CD14-positive monocyte (primary cell): Measurements from ENCODE around the gene ACVR1. TPM values are rescaled to one million over a fixed set of nuclear protein-coding genes. Genes with fewer than 3 reads are reported as not detected.

Source experiments
- DNase-seq, 3 donors: peaks; one replicate each; pipeline ENCODE4 v3.0.0-alpha.2; 2011 to 2022
- H2AFZ ChIP-seq: 2 replicates; pipeline ENCODE4 v1.6.0; 2012; ENCODE audit warnings: mild to moderate bottlenecking, low read depth, low read length, inconsistent platforms; ENCODE audit not compliant: insufficient read depth, poor library complexity, severe bottlenecking
- H3K27ac ChIP-seq, 2 donors: 1 replicate in 1 of 2; 2 replicates in 1 of 2; pipeline ENCODE4 v1.5.1; 2012 to 2013; ENCODE audit warnings: low read length in 2 of 2, control low read depth in 1 of 2, inconsistent platforms in 1 of 2, low read depth in 1 of 2, mild to moderate bottlenecking in 1 of 2
- H3K27me3 ChIP-seq, 2 donors: one replicate each; pipeline versions ENCODE4 v1.6.0 to v1.6.1; 2011 to 2013; ENCODE audit warnings: low read length in 2 of 2; ENCODE audit not compliant: control insufficient read depth in 2 of 2, insufficient read depth in 2 of 2
- H3K36me3 ChIP-seq, 2 donors: replicated peaks in 1 of 2; 1 replicate in 1 of 2; 2 replicates in 1 of 2; pipeline versions ENCODE4 v1.5.1 to v1.6.1; 2012 to 2013; ENCODE audit warnings: low read length in 2 of 2, control low read depth in 1 of 2, inconsistent platforms in 1 of 2, mild to moderate bottlenecking in 1 of 2; ENCODE audit not compliant: insufficient read depth in 2 of 2, control insufficient read depth in 1 of 2
- H3K4me1 ChIP-seq, 2 donors: 1 replicate in 1 of 2; 2 replicates in 1 of 2; pipeline versions ENCODE4 v1.5.1 to v1.6.1; 2012 to 2013; ENCODE audit warnings: low read length in 2 of 2, control low read depth in 1 of 2, inconsistent platforms in 1 of 2, mild to moderate bottlenecking in 1 of 2, moderate library complexity in 1 of 2; ENCODE audit not compliant: insufficient read depth in 2 of 2, control insufficient read depth in 1 of 2
- H3K4me2 ChIP-seq: replicated peaks from 2 replicates; pipeline ENCODE3; 2012; ENCODE audit warnings: low read length, moderate library complexity, mild to moderate bottlenecking; ENCODE audit not compliant: poor library complexity, severe bottlenecking; ENCODE audit errors: extremely low read depth
- H3K4me3 ChIP-seq, 3 experiments: fragments of 200-600 bp in 1 of 3; sonication (generic) in 1 of 3; replicated peaks in 1 of 3; 1 replicate in 2 of 3; 2 replicates in 1 of 3; pipeline ENCODE4 v1.5.1; 2011 to 2013; ENCODE audit warnings: low read length in 3 of 3, mild to moderate bottlenecking in 3 of 3, control low read depth in 2 of 3, low read depth in 2 of 3, inconsistent platforms in 1 of 3, moderate library complexity in 1 of 3
- H3K79me2 ChIP-seq: 2 replicates; pipeline ENCODE4 v1.6.0; 2012; ENCODE audit warnings: mild to moderate bottlenecking, control low read depth, inconsistent platforms, low read length, moderate library complexity; ENCODE audit not compliant: insufficient read depth
- H3K9ac ChIP-seq: 2 replicates; pipeline ENCODE4 v1.6.0; 2017; ENCODE audit warnings: low read length, mild to moderate bottlenecking; ENCODE audit not compliant: insufficient read depth, poor library complexity, severe bottlenecking
- H3K9me3 ChIP-seq, 2 donors: replicated peaks in 1 of 2; 1 replicate in 1 of 2; 2 replicates in 1 of 2; pipeline versions ENCODE4 v1.5.1 to v1.6.1; 2012 to 2013; ENCODE audit warnings: low read length in 2 of 2, control low read depth in 1 of 2; ENCODE audit not compliant: control insufficient read depth in 1 of 2, insufficient read depth in 1 of 2
- H4K20me1 ChIP-seq: 2 replicates; pipeline ENCODE4 v1.6.0; 2012; ENCODE audit warnings: mild to moderate bottlenecking, low read length, control low read depth, moderate library complexity; ENCODE audit not compliant: insufficient read depth
- H3K27ac Mint-ChIP-seq, 7 donors: one replicate each; pipeline ENCODE4 v1.8.0; 2020; ENCODE audit warnings: mild to moderate bottlenecking in 7 of 7, mixed read lengths in 7 of 7, moderate library complexity in 6 of 7, inconsistent platforms in 2 of 7
- H3K27me3 Mint-ChIP-seq, 3 donors: one replicate each; pipeline ENCODE4 v1.8.0; 2021 to 2022; ENCODE audit warnings: low read depth in 3 of 3, mild to moderate bottlenecking in 3 of 3, mixed read lengths in 3 of 3, moderate library complexity in 3 of 3, inconsistent platforms in 1 of 3
- H3K36me3 Mint-ChIP-seq, 2 donors: one replicate each; pipeline ENCODE4 v1.8.0; 2020; ENCODE audit warnings: mixed read lengths in 2 of 2, inconsistent platforms in 1 of 2, mild to moderate bottlenecking in 1 of 2
- H3K4me1 Mint-ChIP-seq: one replicate; pipeline ENCODE4 v1.8.0; 2020; ENCODE audit warnings: mild to moderate bottlenecking, mixed read lengths
- H3K4me3 Mint-ChIP-seq, 2 donors: one replicate each; pipeline ENCODE4 v1.8.0; 2020; ENCODE audit warnings: mild to moderate bottlenecking in 2 of 2, mixed read lengths in 2 of 2, moderate library complexity in 1 of 2
- H3K9me3 Mint-ChIP-seq, 7 donors: one replicate each; pipeline ENCODE4 v1.8.0; 2020 to 2022; ENCODE audit warnings: mixed read lengths in 7 of 7, mild to moderate bottlenecking in 6 of 7, moderate library complexity in 6 of 7, inconsistent platforms in 2 of 7
- CTCF ChIP-seq: fragments of 200-600 bp; IDR thresholded peaks from one replicate; pipeline ENCODE4 v1.8.0; 2022; ENCODE audit warnings: antibody characterized with exemption, mild to moderate bottlenecking
- WGBS: methylation state at CpG from one replicate; pipeline ENCODE4 v1.1.5; 2013; ENCODE audit warnings: missing lambda C conversion rate; ENCODE audit not compliant: insufficient coverage; 5-methylcytosine and 5-hydroxymethylcytosine counted together
- intact Hi-C, 2 donors: fragments of 100-400 bp; cut with micrococcal nuclease; formaldehyde crosslinking; loops; one replicate each; pipeline versions ENCODE4 v1.15.0 to v1.15.1; 2023
- polyA plus RNA-seq, 3 donors: library from polyadenylated mRNA; depleted of rRNA in 1 of 3; unstranded in 2 of 3; stranded (reverse) in 1 of 3; fragments of 300-500 nt in 2 of 3; fragments of >200 nt in 1 of 3; fragmentation: Illumina TruSeq in 2 of 3; gene quantifications; 1 replicate in 2 of 3; 2 replicates in 1 of 3; pipeline ENCODE4 v1.2.3, GENCODE V29; 2012 to 2021

ACVR1 gene
- polyA plus RNA-seq, 3 donors = 2.8 to 13.4 (median 4.9) TPM

- no peak overlapping the region for H3K27ac Mint-ChIP-seq
- no peak overlapping the region for H3K9ac ChIP-seq
- peaks cover 0 to 3% (median 0%) of the 10 kb centered on the region in 7 donors for H3K9me3 Mint-ChIP-seq
- H3K4me3 Mint-ChIP-seq = no peak overlapping the region
- no peak overlapping the region for H2AFZ ChIP-seq
- no peaks in the 10 kb centered on the region for H3K79me2 ChIP-seq
- no peak overlapping the region for H3K27ac ChIP-seq
- H3K27me3 ChIP-seq = no peaks in the 10 kb centered on the region
- H3K4me1 ChIP-seq = no peaks in the 10 kb centered on the region
- TF ChIP-seq CTCF = no peak
- DNase-seq = no peak
- no peaks in the 10 kb centered on the region for H3K4me1 Mint-ChIP-seq
- H4K20me1 ChIP-seq = no peaks in the 10 kb centered on the region
- H3K27me3 Mint-ChIP-seq = no peaks in the 10 kb centered on the region
- no peaks in the 10 kb centered on the region for H3K36me3 Mint-ChIP-seq
- intact Hi-C loops = no loop called here
- H3K4me2 ChIP-seq = no peak overlapping the region
- no peak overlapping the region for H3K4me3 ChIP-seq
- no peaks in the 10 kb centered on the region for H3K36me3 ChIP-seq
- 73% methylated on average over 3 of the region's 5 CpGs for WGBS
- H3K9me3 ChIP-seq = no peaks in the 10 kb centered on the region
These were observed 47.6 kb upstream of the ACVR1 start for GRCh38 chr2:157923598-157924217.

- Mint-ChIP-seq H3K4me1 (no peaks in the 10 kb centered on the region), H3K36me3 (no peaks in the 10 kb centered on the region)
These were observed 46.7 kb upstream of the ACVR1 start for GRCh38 chr2:157922815-157923214.

More at GRCh38 chr2:157922815-157923214, 46.7 kb upstream of the ACVR1 start:
- H3K9me3 ChIP-seq = peaks cover 0 to 2% of the 10 kb centered on the region in 2 donors
- Mint-ChIP-seq H3K9me3 (peaks cover 0 to 3% (median 1%) of the 10 kb centered on the region in 7 donors), H3K27me3 (no peaks in the 10 kb centered on the region), H3K4me3 (no peak overlapping the region), H3K27ac (no peak overlapping the region)
- no peak overlapping the region for H3K4me3 ChIP-seq
- intact Hi-C loops = no loop called here
- H3K36me3 ChIP-seq = no peaks in the 10 kb centered on the region
- no peak overlapping the region for H3K4me2 ChIP-seq
- no peak overlapping the region for H3K27ac ChIP-seq
- no CpG with 5 or more reads among the region's 1 CpG for WGBS
- no peaks in the 10 kb centered on the region for H4K20me1 ChIP-seq
- H3K79me2 ChIP-seq = no peaks in the 10 kb centered on the region
- no peaks in the 10 kb centered on the region for H3K27me3 ChIP-seq
- DNase-seq = no peak
- H3K4me1 ChIP-seq = no peaks in the 10 kb centered on the region
- no peak overlapping the region for H2AFZ ChIP-seq
- no peak overlapping the region for H3K9ac ChIP-seq
- no peak for TF ChIP-seq CTCF
